Measurements from ENCODE around the gene BEST1. TPM values are rescaled to one million over a fixed set of nuclear protein-coding genes. Genes with fewer than 3 reads are reported as not detected.
"Not testable (repeated sequence)": the region's sequence is repeated elsewhere in the genome, so short reads cannot be mapped to it uniquely, and the experiment has no call there.

The BEST1 gene
- total RNA-seq, 2 experiments from 2014 or later: 0.58 to 1.0 TPM

DNA sequence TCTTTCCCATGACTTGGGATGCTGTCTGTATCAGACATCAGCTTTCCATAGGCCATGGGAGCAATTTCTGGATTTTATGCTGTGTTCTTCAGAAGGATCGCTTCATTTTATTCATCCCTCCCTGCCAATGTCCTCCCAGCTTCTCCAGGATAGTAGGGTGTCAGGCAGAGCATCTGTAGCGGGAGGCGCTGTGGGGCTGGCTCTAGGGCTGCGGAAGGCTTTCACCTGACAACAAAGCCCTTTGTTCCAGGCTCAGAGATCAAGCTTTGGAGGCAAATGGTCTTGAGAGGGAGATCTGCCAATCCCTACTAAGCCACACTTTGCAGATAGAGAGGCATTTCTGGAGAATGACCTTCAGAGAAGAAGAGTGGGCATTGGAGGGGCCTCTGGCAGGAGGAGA lies 46.8 kb downstream of the BEST1 start:
- no peaks in the 10 kb centered on the region for H3K27me3 Mint-ChIP-seq
- peaks cover 16% of the 10 kb centered on the region for H3K36me3 Mint-ChIP-seq
- H3K27ac Mint-ChIP-seq: no peak overlapping the region
- peaks cover 14% of the 10 kb centered on the region for H3K9me3 Mint-ChIP-seq
- no peak overlapping the region for H3K4me3 Mint-ChIP-seq
- DNase-seq: no peak
- H3K4me1 Mint-ChIP-seq: no peaks in the 10 kb centered on the region

DNA sequence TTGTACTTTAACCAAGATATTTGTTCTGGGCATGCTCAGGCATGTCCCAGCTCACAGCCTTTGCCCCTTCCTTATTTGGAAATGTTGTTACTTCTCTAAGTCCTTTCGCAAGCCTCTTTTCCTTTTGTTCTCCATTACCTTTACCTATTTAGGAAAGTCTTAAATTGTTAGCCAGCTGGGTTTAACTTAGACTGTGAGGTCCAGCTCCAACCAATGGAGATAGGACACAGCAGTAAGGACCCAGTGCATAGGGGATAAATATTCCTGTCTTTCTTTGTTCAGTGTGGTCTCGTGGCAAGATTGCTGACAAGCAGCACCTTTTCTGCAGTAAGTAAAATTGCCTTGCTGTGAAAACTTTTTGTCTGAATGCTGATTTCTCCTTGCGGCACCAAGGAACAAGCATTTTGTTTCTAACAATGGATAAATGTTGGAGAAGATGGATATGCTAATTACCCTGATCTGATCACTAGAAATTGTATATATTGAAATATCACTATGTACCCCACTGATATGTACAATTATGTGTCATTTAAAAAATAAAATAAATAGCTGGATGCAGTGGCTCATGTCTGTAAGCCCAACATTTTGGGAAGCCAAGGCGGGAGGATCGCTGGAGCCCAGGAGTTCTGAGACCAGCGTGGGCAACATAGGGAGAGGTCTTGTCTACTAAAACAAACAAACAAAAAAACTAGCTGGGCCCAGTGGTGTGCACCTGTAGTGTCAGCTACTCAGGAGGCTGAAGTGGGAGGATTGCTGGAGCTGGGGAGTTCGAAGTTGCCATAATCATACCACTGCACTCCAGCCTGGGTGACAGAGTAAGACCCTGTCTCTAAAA lies 49.2 kb downstream of the BEST1 start:
- peaks cover 16% of the 10 kb centered on the region for H3K36me3 Mint-ChIP-seq
- no peaks in the 10 kb centered on the region for H3K4me1 Mint-ChIP-seq
- no peaks in the 10 kb centered on the region for H3K27me3 Mint-ChIP-seq
- no peak overlapping the region for H3K4me3 Mint-ChIP-seq
- DNase-seq: no peak
- peaks cover 10% of the 10 kb centered on the region for H3K9me3 Mint-ChIP-seq
- H3K27ac Mint-ChIP-seq: no peak overlapping the region

DNA sequence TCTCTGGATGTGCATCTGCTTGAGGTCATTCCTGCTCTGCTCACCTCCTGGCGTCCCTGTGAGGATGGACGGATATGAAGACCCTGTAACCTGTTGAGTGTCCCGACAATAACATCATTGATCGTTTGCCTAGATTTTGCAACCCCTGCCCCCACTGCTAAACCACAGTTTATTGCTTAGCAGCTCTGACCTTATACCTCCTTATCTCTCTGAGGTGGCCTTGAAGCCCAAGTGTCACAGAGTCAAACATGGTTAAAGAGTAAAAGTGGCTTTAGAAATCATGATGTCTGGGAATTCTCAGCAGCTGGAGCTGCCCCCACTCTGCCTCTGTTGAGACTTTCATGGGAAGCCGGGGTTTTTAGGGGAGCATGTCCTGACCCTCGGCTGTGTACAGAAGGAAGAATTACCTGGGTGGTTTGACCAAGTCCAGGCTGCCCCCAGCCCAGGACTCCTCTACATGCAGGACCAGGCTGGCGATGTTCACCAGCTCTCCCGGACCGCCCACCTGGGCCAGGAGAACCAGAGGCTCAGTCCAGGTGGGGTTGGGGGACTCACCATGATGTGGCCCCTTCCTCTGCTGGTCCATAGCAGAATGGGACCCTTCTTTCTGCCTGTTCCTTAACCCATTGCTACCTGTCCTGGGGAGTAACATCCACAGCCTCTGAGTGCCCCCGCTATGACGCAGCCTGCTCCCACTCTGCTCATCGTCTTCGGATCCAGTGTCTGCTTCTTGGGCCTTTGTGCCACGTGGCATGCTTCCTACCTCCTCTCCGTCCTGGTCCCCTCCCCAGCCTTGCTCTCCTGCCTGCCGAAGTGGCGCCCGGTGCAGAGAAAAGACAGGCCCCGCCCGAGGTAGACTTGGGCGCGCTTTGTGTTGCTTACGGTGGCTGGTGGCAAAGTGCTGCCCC lies 50.6 kb downstream of the BEST1 start:
- Mint-ChIP-seq H3K27me3 (no peaks in the 10 kb centered on the region), H3K4me3 (no peak overlapping the region), H3K27ac (no peak overlapping the region), H3K4me1 (no peaks in the 10 kb centered on the region), H3K36me3 (peaks cover 16% of the 10 kb centered on the region), H3K9me3 (peaks cover 10% of the 10 kb centered on the region)
- no peak for DNase-seq

DNA sequence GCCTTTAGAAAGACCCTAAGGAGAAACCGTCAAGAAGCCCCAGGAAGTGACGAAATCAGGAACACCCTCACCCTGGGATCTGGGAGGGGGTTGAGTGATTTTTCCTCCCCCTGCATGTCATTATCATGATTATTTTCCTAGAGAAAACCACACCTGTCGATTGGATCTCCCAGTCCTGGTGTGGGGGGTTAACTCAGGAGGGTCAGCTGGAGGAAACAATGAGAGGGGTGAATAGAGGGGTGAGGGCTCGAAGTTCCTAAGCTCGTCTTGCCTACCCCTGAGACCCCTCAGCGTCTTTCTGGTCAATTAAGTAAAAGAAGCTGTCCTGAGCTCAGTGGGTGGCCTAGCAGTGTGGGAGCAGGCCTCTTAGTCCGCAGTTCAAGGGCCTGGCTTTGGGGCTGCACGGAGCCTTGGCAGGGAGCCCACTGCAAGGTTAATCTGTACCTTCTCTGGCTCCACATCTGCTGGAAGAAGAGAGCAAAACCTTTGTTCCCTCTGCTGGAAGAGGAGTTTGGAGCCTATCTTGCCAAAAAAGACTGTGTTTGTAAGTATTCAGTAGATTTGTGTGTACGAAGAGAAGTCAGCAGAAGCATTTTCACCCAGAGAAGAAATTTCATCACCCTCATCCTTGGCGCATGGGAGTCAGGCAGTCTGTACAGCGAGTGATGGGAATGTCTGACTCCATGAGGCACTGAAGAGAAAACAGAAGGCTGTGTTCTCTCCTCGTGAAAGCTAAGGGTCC lies 51.5 kb downstream of the BEST1 start:
- no peak for DNase-seq
- Mint-ChIP-seq H3K27me3 (no peaks in the 10 kb centered on the region), H3K27ac (no peak overlapping the region), H3K4me1 (no peaks in the 10 kb centered on the region), H3K4me3 (no peak overlapping the region), H3K9me3 (peaks cover 10% of the 10 kb centered on the region), H3K36me3 (peaks cover 16% of the 10 kb centered on the region)

DNA sequence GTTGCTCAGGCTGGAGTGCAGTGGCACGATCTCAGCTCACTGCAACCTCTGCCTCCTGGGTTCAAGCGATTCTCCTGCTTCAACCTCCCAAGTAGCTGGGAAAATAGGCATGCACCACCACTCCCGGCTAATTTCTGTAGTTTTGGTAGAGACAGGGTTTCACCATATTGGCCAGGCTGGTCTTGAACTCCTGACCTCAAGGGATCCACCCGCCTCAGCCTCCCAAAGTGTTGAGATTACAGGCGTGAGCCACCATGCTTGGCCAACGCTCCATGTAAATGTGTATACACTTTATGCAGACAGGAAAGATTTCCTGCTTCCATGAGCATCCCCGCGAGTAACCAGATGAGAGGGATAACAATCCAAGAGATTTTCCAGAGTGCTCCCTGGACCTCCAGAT lies 52.1 kb downstream of the BEST1 start:
- DNase-seq, H3K27ac Mint-ChIP-seq, H3K4me1 Mint-ChIP-seq, H3K27me3 Mint-ChIP-seq, H3K4me3 Mint-ChIP-seq: not testable (repeated sequence)
- peaks cover 16% of the 10 kb centered on the region for H3K36me3 Mint-ChIP-seq
- H3K9me3 Mint-ChIP-seq: peaks cover 10% of the 10 kb centered on the region

DNA sequence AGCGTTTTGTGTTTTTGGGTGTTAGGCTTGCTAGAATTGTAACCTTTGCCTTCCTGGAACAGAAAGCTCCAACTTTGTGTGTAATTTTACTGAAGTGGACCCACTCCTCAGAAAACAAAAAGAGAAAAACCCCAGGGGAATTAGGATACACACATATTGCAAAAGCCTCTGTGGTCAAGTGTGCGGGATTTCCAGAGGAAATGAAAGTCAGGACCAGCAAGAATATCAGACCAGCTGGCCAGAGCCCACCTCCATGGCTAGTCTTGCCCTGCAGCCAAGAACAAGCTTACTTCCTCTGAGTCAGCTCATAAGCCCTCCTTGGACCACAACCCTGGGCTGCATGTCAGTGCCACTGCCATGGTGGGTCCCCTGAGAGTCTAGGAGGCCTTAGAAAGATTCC lies 54.3 kb downstream of the BEST1 start:
- DNase-seq: no peak
- Mint-ChIP-seq H3K4me1 (no peaks in the 10 kb centered on the region), H3K27me3 (no peaks in the 10 kb centered on the region), H3K4me3 (no peak overlapping the region), H3K36me3 (peaks cover 4% of the 10 kb centered on the region), H3K27ac (no peak overlapping the region), H3K9me3 (peaks cover 1% of the 10 kb centered on the region)

DNA sequence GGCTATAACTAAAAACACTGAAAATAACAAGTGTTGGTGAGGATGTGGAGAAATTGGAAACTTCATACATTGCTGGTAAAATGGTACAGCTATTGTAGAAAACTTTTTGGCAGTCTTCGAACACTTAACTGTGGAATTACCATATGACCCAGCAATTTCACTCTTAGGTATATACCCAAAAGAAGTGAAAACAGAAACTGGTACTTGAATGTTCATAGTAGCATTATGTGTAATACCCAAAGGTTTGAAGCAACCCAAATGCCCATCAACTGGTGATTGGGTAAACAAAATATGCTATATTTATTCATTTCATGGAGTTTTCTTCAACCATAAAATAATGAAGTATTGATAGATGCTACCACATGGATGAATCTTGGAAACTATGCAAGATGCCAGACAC lies 58.0 kb downstream of the BEST1 start:
- H3K4me3 Mint-ChIP-seq: no peak overlapping the region
- H3K36me3 Mint-ChIP-seq: no peaks in the 10 kb centered on the region
- H3K27me3 Mint-ChIP-seq: no peaks in the 10 kb centered on the region
- no peak for DNase-seq
- no peaks in the 10 kb centered on the region for H3K9me3 Mint-ChIP-seq
- no peak overlapping the region for H3K27ac Mint-ChIP-seq
- H3K4me1 Mint-ChIP-seq: no peaks in the 10 kb centered on the region

DNA sequence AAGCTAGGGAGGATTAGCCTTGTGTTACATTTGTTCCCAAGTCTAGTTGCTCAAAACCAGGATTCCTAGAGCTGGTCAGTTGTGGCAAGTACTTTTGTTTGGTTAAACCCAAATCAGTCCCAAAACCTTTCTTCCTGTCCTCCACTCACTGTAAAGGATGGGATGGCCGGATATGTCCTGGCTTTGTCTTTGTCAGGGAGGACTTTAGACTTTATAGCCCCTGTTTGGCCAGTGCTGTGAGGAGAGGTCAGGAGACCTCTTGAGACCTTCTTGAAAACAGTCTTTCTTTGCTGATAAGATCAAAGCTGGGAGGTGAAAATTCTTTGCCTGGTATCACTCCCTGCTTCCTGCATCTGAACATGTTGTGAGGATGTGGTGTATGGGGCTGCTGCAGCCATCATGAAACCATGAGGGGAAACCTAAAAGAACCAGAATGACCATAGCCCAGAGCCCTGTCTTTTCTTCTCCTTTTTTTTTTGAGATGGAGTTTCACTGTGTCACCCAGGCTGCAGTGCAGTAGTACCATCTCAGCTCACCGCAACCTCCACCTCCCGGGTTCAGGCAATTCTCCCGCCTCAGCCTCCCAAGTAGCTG lies 60.9 kb downstream of the BEST1 start:
- H3K9me3 Mint-ChIP-seq: no peaks in the 10 kb centered on the region
- H3K4me1 Mint-ChIP-seq: no peaks in the 10 kb centered on the region
- H3K36me3 Mint-ChIP-seq: no peaks in the 10 kb centered on the region
- no peak overlapping the region for H3K4me3 Mint-ChIP-seq
- DNase-seq: no peak
- H3K27me3 Mint-ChIP-seq: no peaks in the 10 kb centered on the region
- H3K27ac Mint-ChIP-seq: no peak overlapping the region

DNA sequence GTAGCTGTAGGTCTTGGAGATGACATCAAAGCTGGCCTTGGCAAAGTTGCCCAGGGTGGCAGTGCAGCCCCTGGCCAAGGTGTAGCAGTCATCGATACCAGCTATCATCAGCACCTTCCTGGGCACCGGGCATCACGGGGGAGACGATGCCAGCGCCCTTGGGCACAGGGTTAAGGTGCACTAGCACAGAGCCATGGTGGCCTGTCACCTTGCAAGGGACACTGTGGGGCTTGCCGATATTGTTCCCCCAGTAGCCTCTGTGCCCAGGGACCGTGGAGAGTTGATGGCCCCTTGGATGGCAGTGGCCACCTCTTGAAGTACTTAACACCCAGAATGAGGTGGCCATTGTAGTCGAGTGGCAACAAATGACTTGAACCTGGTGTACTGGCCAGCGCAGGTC lies 61.7 kb downstream of the BEST1 start:
- Mint-ChIP-seq H3K9me3 (no peaks in the 10 kb centered on the region), H3K36me3 (no peaks in the 10 kb centered on the region), H3K27me3 (no peaks in the 10 kb centered on the region), H3K4me1 (no peaks in the 10 kb centered on the region), H3K27ac (no peak overlapping the region), H3K4me3 (no peak overlapping the region)
- no peak for DNase-seq

DNA sequence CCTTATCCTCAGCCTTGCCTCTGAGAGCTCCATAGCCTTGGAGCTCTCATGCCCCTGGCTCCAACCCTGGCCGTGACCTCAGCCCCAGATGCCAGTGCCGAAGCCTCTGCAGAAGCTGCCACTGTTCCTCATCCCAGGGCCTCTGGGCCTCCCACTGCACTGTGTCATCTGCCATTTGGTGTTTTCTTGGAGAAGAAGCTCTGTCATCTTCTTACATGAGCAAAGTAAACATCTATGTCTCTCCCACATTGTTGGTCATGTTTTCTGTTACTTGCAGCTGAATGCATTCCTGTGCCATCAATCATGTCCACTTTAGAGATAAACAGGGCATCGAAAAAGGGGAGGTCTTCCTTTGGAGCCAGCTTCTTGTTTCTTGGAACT lies 62.3 kb downstream of the BEST1 start:
- Mint-ChIP-seq H3K27ac (no peak overlapping the region), H3K36me3 (no peaks in the 10 kb centered on the region), H3K9me3 (no peaks in the 10 kb centered on the region), H3K4me3 (no peak overlapping the region), H3K4me1 (no peaks in the 10 kb centered on the region), H3K27me3 (no peaks in the 10 kb centered on the region)
- DNase-seq: no peak

DNA sequence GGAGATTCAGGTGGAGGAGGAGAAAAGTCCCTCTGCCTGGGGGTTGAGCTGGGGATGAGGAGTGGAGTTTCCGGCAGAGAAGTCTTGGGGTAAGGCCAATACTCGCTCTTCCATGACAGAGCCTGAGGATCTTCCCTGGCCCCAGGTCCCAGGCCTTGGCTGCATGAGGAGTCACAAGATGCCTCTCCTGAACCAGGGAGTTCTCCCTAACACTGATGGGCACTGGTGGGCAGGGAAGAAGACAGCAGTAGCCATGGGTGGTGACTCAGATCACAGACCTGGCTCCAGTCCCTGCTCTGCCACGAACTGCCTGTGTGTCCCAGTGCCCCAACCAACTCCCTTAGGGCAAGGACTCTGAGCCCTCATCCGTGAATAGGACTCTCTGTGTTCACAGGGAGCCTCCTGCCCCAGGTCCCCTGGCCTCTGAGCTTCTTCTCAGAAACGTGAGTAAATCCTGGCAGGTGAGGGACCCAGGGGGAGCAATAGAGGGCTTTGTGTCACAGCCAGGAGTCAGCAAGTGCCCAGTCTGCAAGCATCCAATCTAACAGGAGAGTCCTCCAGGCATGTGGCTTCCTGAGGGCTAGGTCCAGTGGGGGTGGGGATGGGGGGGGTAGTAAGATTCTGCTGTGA lies 62.8 kb downstream of the BEST1 start:
- Mint-ChIP-seq H3K9me3 (no peaks in the 10 kb centered on the region), H3K27ac (no peak overlapping the region), H3K36me3 (no peaks in the 10 kb centered on the region), H3K4me3 (no peak overlapping the region), H3K4me1 (no peaks in the 10 kb centered on the region), H3K27me3 (no peaks in the 10 kb centered on the region)
- no peak for DNase-seq

Other genes starting within 250 kb of the BEST1 start
- under 1 TPM; 0.68 to 0.70 TPM for gene MYRF, start 197.7 kb upstream of the BEST1 start, total RNA-seq
- gene TMEM258, start 157.8 kb upstream of the BEST1 start, total RNA-seq: 100 to 1,000 TPM; 143 TPM
- 100 to 1,000 TPM; 135 to 140 TPM for gene FEN1, start 157.4 kb upstream of the BEST1 start, total RNA-seq
- gene FADS1, start 133.3 kb upstream of the BEST1 start, total RNA-seq: 10 to 100 TPM; 18.1 to 18.2 TPM
- gene FADS2, start 122.1 kb upstream of the BEST1 start, total RNA-seq: 10 to 100 TPM; 65.4 to 65.6 TPM
- 1 to 10 TPM; 5.7 to 6.4 TPM for gene FADS3, start 58.8 kb upstream of the BEST1 start, total RNA-seq
- not detected for gene RAB3IL1, start 32.8 kb upstream of the BEST1 start, total RNA-seq
- 100 to 1,000 TPM; 821 to 824 TPM for gene FTH1, start 17.3 kb downstream of the BEST1 start, total RNA-seq
- gene INCENP, start 173.7 kb downstream of the BEST1 start, total RNA-seq: 100 to 1,000 TPM; 105 to 107 TPM
- not detected for gene SCGB1D1, start 239.9 kb downstream of the BEST1 start, total RNA-seq